HCT116 (cell line): ENCODE data around the gene LKAAEAR1.

ENCODE experiments used
- CEBPB ChIP-seq: IDR thresholded peaks from 2 replicates; pipeline ENCODE4 v1.6.1; 2012; ENCODE audit warnings: low read depth
- EZH2 ChIP-seq: fragments of 200-600 bp; sonication (generic); IDR thresholded peaks from 2 replicates; pipeline ENCODE4 v1.6.1; 2017; ENCODE audit warnings: antibody characterized with exemption, mixed run types
- EZH2phosphoT487 ChIP-seq: fragments of 200-600 bp; IDR thresholded peaks from 2 replicates; pipeline ENCODE4 v1.6.1; 2018; ENCODE audit warnings: antibody characterized with exemption, borderline replicate concordance
- JUND ChIP-seq: IDR thresholded peaks from 2 replicates; pipeline ENCODE4 v1.6.1; 2012
- MAX ChIP-seq: IDR thresholded peaks from 2 replicates; pipeline ENCODE4 v1.6.1; 2012
- POLR2A ChIP-seq: IDR thresholded peaks from 2 replicates; pipeline ENCODE4 v1.7.0; 2011; ENCODE audit warnings: borderline replicate concordance; ENCODE audit not compliant: insufficient read depth, insufficient read length; ENCODE audit errors: extremely low read depth
- POLR2AphosphoS5 ChIP-seq: IDR thresholded peaks from 2 replicates; pipeline ENCODE4 v1.6.1; 2011; ENCODE audit warnings: mild to moderate bottlenecking, low read depth, low read length, moderate library complexity
- SIN3A ChIP-seq: IDR thresholded peaks from 2 replicates; pipeline ENCODE4 v1.6.1; 2012; ENCODE audit warnings: low read depth
- TCF7L2 ChIP-seq: IDR thresholded peaks from 2 replicates; pipeline ENCODE4 v1.7.0; 2011; ENCODE audit warnings: borderline replicate concordance, inconsistent platforms; ENCODE audit not compliant: insufficient read depth, insufficient read length; ENCODE audit errors: extremely low read depth
- YY1 ChIP-seq: IDR thresholded peaks from 2 replicates; pipeline ENCODE4 v1.6.1; 2011; ENCODE audit warnings: low read length, low read depth, moderate library complexity, mild to moderate bottlenecking; ENCODE audit not compliant: insufficient replicate concordance; ENCODE audit errors: extremely low read depth
- ZFX ChIP-seq: fragments of 450-650 bp; IDR thresholded peaks from 2 replicates; pipeline ENCODE4 v1.6.1; 2017
- TF ChIP-seq, protein P1 (sequence below), 3 experiments: fragments of 200-600 bp in 1 of 3; sonication (generic) in 1 of 3; IDR thresholded peaks in 2 of 3; conservative IDR thresholded peaks in 1 of 3; 2 replicates each; pipeline ENCODE4 v1.5.1; 2012 to 2017; ENCODE audit warnings: low read depth in 2 of 3, low read length in 2 of 3, antibody characterized with exemption in 1 of 3, borderline replicate concordance in 1 of 3, control low read depth in 1 of 3, mild to moderate bottlenecking in 1 of 3, mixed read lengths in 1 of 3, mixed run types in 1 of 3, moderate library complexity in 1 of 3; ENCODE audit not compliant: insufficient read depth in 1 of 3
- TF ChIP-seq, protein P2 (sequence below): IDR thresholded peaks from 2 replicates; pipeline ENCODE4 v1.6.1; 2012; ENCODE audit warnings: low read depth
- TF ChIP-seq, protein P3 (sequence below): IDR thresholded peaks from 2 replicates; pipeline ENCODE4 v1.6.1; 2011; ENCODE audit warnings: mild to moderate bottlenecking, low read length, moderate library complexity; ENCODE audit not compliant: insufficient replicate concordance; ENCODE audit errors: extremely low read depth

GRCh38 chr20:64065974-64066343 is 18.2 kb downstream of the LKAAEAR1 start:
- TF ChIP-seq POLR2AphosphoS5 = no peak
- TF ChIP-seq, protein P1, sequence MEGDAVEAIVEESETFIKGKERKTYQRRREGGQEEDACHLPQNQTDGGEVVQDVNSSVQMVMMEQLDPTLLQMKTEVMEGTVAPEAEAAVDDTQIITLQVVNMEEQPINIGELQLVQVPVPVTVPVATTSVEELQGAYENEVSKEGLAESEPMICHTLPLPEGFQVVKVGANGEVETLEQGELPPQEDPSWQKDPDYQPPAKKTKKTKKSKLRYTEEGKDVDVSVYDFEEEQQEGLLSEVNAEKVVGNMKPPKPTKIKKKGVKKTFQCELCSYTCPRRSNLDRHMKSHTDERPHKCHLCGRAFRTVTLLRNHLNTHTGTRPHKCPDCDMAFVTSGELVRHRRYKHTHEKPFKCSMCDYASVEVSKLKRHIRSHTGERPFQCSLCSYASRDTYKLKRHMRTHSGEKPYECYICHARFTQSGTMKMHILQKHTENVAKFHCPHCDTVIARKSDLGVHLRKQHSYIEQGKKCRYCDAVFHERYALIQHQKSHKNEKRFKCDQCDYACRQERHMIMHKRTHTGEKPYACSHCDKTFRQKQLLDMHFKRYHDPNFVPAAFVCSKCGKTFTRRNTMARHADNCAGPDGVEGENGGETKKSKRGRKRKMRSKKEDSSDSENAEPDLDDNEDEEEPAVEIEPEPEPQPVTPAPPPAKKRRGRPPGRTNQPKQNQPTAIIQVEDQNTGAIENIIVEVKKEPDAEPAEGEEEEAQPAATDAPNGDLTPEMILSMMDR (IDR thresholded peaks at IDR 0.05 in 2 of 3, conservative IDR thresholded peaks at IDR 0.05 in 1 of 3; ENCODE audit: borderline replicate concordance in 1 of 3, insufficient read depth in 1 of 3, low read depth in 2 of 3, low read length in 2 of 3) = no peak
- no peak for TF ChIP-seq POLR2A
- no peak for TF ChIP-seq EZH2
- no peak for TF ChIP-seq YY1
- no peak for TF ChIP-seq TCF7L2
- TF ChIP-seq CEBPB = no peak
- no peak for TF ChIP-seq JUND
- TF ChIP-seq ZFX = no peak
- no peak for TF ChIP-seq EZH2phosphoT487
- no peak for TF ChIP-seq MAX
- TF ChIP-seq, protein P2, sequence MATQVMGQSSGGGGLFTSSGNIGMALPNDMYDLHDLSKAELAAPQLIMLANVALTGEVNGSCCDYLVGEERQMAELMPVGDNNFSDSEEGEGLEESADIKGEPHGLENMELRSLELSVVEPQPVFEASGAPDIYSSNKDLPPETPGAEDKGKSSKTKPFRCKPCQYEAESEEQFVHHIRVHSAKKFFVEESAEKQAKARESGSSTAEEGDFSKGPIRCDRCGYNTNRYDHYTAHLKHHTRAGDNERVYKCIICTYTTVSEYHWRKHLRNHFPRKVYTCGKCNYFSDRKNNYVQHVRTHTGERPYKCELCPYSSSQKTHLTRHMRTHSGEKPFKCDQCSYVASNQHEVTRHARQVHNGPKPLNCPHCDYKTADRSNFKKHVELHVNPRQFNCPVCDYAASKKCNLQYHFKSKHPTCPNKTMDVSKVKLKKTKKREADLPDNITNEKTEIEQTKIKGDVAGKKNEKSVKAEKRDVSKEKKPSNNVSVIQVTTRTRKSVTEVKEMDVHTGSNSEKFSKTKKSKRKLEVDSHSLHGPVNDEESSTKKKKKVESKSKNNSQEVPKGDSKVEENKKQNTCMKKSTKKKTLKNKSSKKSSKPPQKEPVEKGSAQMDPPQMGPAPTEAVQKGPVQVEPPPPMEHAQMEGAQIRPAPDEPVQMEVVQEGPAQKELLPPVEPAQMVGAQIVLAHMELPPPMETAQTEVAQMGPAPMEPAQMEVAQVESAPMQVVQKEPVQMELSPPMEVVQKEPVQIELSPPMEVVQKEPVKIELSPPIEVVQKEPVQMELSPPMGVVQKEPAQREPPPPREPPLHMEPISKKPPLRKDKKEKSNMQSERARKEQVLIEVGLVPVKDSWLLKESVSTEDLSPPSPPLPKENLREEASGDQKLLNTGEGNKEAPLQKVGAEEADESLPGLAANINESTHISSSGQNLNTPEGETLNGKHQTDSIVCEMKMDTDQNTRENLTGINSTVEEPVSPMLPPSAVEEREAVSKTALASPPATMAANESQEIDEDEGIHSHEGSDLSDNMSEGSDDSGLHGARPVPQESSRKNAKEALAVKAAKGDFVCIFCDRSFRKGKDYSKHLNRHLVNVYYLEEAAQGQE = no peak
- TF ChIP-seq, protein P3, sequence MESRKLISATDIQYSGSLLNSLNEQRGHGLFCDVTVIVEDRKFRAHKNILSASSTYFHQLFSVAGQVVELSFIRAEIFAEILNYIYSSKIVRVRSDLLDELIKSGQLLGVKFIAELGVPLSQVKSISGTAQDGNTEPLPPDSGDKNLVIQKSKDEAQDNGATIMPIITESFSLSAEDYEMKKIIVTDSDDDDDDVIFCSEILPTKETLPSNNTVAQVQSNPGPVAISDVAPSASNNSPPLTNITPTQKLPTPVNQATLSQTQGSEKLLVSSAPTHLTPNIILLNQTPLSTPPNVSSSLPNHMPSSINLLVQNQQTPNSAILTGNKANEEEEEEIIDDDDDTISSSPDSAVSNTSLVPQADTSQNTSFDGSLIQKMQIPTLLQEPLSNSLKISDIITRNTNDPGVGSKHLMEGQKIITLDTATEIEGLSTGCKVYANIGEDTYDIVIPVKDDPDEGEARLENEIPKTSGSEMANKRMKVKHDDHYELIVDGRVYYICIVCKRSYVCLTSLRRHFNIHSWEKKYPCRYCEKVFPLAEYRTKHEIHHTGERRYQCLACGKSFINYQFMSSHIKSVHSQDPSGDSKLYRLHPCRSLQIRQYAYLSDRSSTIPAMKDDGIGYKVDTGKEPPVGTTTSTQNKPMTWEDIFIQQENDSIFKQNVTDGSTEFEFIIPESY = no peak
- no peak for TF ChIP-seq SIN3A
